Endodermal cell (in vitro differentiated cells): Measurements from ENCODE around the gene PHF20. TPM values are rescaled to one million over a fixed set of nuclear protein-coding genes. Genes with fewer than 3 reads are reported as not detected.

Experiments
- DNase-seq: peaks from one replicate; pipeline ENCODE4 v3.0.0-alpha.2; 2017
- H3K27ac ChIP-seq: 2 replicates; pipeline ENCODE4 v1.5.1; 2013; ENCODE audit warnings: mild to moderate bottlenecking, low read depth, low read length, moderate library complexity
- H3K27me3 ChIP-seq: 2 replicates; pipeline ENCODE4 v1.6.1; 2013; ENCODE audit warnings: mild to moderate bottlenecking, low read length, moderate library complexity; ENCODE audit not compliant: insufficient read depth, control insufficient read depth, poor library complexity, severe bottlenecking
- H3K36me3 ChIP-seq: 2 replicates; pipeline ENCODE4 v1.7.0; 2013; ENCODE audit warnings: mild to moderate bottlenecking, low read length, moderate library complexity; ENCODE audit not compliant: control insufficient read depth, insufficient read depth
- H3K4me1 ChIP-seq: one replicate; pipeline ENCODE4 v1.7.0; 2013; ENCODE audit warnings: low read length; ENCODE audit not compliant: control insufficient read depth, insufficient read depth
- H3K4me3 ChIP-seq: 2 replicates; pipeline ENCODE4 v1.5.1; 2013; ENCODE audit warnings: mild to moderate bottlenecking, low read length, moderate library complexity
- H3K9ac ChIP-seq: 2 replicates; pipeline ENCODE4 v1.6.1; 2013; ENCODE audit warnings: mild to moderate bottlenecking, low read length, moderate library complexity; ENCODE audit not compliant: poor library complexity, severe bottlenecking; ENCODE audit errors: extremely low read depth
- H3K9me3 ChIP-seq: 2 replicates; pipeline ENCODE4 v1.6.1; 2013; ENCODE audit warnings: mild to moderate bottlenecking, low read length, moderate library complexity; ENCODE audit not compliant: control insufficient read depth
- H3K27ac Mint-ChIP-seq: 2 replicates; pipeline ENCODE4 v1.8.0; 2020; ENCODE audit warnings: mixed read lengths
- H3K27me3 Mint-ChIP-seq: 2 replicates; pipeline ENCODE4 v1.8.0; 2021; ENCODE audit warnings: mild to moderate bottlenecking, mixed read lengths; ENCODE audit not compliant: insufficient read depth
- H3K36me3 Mint-ChIP-seq: 2 replicates; pipeline ENCODE4 v1.8.0; 2020; ENCODE audit warnings: low read depth, mixed read lengths
- H3K4me1 Mint-ChIP-seq: 2 replicates; pipeline ENCODE4 v1.8.0; 2020; ENCODE audit warnings: mixed read lengths
- H3K4me3 Mint-ChIP-seq: 2 replicates; pipeline ENCODE4 v1.8.0; 2020; ENCODE audit warnings: mild to moderate bottlenecking, moderate library complexity, mixed read lengths
- H3K9me3 Mint-ChIP-seq: 2 replicates; pipeline ENCODE4 v1.8.0; 2020; ENCODE audit warnings: mild to moderate bottlenecking, mixed read lengths
- WGBS, 2 experiments: methylation state at CpG; one replicate each; pipeline versions ENCODE4 v1.1.5 to v1.1.7; 2013; ENCODE audit warnings: missing lambda C conversion rate in 2 of 2, mixed read lengths in 1 of 2; ENCODE audit not compliant: insufficient coverage in 1 of 2, insufficient read length in 1 of 2; 5-methylcytosine and 5-hydroxymethylcytosine counted together
- total RNA-seq, 2 donors: library from RNA; stranded (reverse); fragmentation: NEBNext Ultra II Directional in 1 of 2; extraction: Animal tissue kit (Norgen Biotek cat#: 25700) in 1 of 2; gene quantifications; 2 replicates in 1 of 2; 3 replicates in 1 of 2; pipeline ENCODE4 v1.2.1, GENCODE V29; 2021
- TF ChIP-seq, protein P1 (sequence below): fragments of 200-600 bp; sonication (generic); conservative IDR thresholded peaks from 2 replicates; pipeline ENCODE4 v1.5.0; 2021; ENCODE audit warnings: antibody characterized with exemption, mild to moderate bottlenecking

The PHF20 gene
- total RNA-seq, 2 donors from 2014 or later: 68.1 to 78.8 TPM

DNA sequence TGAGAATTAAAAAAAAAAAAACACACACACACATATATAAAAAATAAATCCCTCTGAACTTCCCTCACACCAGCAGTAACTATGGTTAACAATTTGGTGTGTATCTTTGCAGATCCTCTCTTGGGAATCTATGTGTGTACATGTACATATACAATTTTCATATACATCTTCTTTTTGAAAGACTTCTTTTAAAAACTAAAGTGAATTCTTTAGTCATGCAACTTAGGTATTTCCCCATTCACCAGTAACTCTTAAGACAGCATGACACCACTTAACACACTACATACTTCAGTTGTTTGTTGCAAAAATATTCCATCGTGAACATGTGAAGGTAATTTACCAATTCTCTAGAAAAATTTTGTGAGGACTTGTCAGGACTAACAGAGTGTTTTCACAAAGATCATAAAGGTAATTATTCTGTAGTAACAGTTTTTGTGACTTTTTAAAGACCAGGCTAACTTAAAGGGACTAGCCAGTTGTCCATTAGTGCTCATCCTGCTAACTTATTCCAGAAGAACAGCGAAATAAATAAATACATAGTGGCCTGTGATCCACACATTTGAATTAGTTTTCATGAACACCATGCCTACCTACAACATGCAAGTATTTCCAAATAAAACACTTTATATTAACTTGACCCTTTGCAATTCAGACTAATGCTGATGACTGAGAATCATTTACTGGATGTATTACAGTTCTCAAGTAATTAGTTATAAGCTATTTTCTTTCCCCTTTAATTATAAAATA, 41.8 kb upstream of the PHF20 start:
- Mint-ChIP-seq H3K4me3 (peak overlapping the region; percentile 9), H3K27ac (peak overlapping the region; percentile 17), H3K4me1 (peaks cover 16% of the 10 kb centered on the region), H3K27me3 (no peaks in the 10 kb centered on the region), H3K9me3 (no peaks in the 10 kb centered on the region), H3K36me3 (peaks cover 79% of the 10 kb centered on the region)
- 98 to 100% methylated on average over 1 to 2 of the region's 2 CpGs for WGBS, 2 experiments
- Histone ChIP-seq H3K4me1 (no peaks in the 10 kb centered on the region), H3K4me3 (peak overlapping the region; percentile 64), H3K36me3 (peaks cover 98% of the 10 kb centered on the region), H3K27ac (no peak overlapping the region), H3K9me3 (no peaks in the 10 kb centered on the region), H3K27me3 (no peaks in the 10 kb centered on the region), H3K9ac (no peak overlapping the region)
- TF ChIP-seq, protein P1, sequence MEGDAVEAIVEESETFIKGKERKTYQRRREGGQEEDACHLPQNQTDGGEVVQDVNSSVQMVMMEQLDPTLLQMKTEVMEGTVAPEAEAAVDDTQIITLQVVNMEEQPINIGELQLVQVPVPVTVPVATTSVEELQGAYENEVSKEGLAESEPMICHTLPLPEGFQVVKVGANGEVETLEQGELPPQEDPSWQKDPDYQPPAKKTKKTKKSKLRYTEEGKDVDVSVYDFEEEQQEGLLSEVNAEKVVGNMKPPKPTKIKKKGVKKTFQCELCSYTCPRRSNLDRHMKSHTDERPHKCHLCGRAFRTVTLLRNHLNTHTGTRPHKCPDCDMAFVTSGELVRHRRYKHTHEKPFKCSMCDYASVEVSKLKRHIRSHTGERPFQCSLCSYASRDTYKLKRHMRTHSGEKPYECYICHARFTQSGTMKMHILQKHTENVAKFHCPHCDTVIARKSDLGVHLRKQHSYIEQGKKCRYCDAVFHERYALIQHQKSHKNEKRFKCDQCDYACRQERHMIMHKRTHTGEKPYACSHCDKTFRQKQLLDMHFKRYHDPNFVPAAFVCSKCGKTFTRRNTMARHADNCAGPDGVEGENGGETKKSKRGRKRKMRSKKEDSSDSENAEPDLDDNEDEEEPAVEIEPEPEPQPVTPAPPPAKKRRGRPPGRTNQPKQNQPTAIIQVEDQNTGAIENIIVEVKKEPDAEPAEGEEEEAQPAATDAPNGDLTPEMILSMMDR: no peak
- no peak for DNase-seq

DNA sequence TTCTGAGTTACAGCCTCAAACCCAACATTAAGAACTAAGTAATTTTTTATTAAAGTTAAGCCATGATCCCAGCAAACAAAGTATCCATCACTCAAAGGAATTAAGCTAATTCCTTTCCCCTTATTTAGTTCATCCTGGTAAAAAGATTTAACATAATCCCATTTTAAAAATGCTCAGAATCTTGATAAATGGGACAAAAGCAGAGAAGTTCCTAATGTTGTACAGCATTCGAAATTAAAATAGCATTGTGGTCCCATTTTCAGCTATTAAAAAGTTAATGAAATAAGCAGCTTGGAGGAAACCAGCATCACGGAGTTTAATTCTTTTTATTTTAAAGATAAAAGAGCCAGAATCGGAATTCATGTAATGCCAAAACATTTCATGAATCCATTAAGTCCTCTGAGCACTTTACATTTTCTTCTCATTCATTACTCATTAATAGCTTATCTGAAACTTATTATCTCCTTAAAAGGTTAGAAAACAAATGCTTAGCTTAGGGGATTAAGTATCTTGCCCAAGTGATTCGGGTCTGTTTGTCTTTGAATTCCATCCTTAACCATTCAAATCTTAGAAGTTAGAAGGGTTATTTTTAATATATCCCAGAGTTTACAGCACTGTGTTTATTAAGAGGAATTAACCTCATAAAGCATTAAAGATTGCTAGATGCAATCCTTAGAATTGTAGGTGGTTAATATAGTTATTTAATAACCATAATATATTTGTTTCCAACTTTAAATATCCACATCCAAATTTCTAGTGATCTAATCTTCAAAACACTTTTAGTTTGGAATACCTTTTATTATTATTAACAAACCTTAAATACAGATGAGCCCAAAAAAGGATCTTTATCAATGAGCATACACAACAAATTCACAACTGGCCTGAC, 41.0 kb upstream of the PHF20 start:
- Histone ChIP-seq H3K9ac (no peak overlapping the region), H3K4me3 (peak overlapping the region; percentile 64), H3K4me1 (no peaks in the 10 kb centered on the region), H3K27me3 (no peaks in the 10 kb centered on the region), H3K9me3 (no peaks in the 10 kb centered on the region), H3K36me3 (peaks cover 98% of the 10 kb centered on the region), H3K27ac (no peak overlapping the region)
- Mint-ChIP-seq H3K27ac (no peak overlapping the region), H3K9me3 (no peaks in the 10 kb centered on the region), H3K4me3 (peak overlapping the region; percentile 9), H3K4me1 (peaks cover 19% of the 10 kb centered on the region), H3K27me3 (no peaks in the 10 kb centered on the region), H3K36me3 (peaks cover 78% of the 10 kb centered on the region)
- TF ChIP-seq, protein P1: no peak
- no peak for DNase-seq
- 89 to 90% methylated on average over 2 to 3 of the region's 4 CpGs for WGBS, 2 experiments

DNA sequence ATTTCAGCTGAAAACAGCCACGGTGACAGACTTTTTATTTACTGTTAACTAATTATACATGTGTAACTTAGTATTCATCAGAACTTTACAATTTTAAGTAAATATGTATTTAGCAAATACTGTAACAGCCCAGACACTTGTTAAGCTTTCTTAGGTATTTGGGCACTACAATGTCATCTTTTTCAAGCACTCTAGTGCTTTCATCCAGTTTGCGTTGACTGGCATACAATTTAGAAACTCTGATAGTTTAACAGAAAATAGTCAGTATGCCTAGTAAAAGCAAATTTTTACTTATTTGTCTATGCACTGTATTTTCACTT, 40.4 kb upstream of the PHF20 start:
- DNase-seq: no peak
- no peaks in the 10 kb centered on the region for H3K4me1 ChIP-seq
- peaks cover 23% of the 10 kb centered on the region for H3K4me1 Mint-ChIP-seq
- H3K9me3 ChIP-seq: no peaks in the 10 kb centered on the region
- H3K9me3 Mint-ChIP-seq: no peaks in the 10 kb centered on the region
- H3K36me3 Mint-ChIP-seq: peaks cover 79% of the 10 kb centered on the region
- H3K27ac ChIP-seq: no peak overlapping the region
- peak overlapping the region; percentile 64 for H3K4me3 ChIP-seq
- H3K4me3 Mint-ChIP-seq: peak overlapping the region; percentile 20
- TF ChIP-seq, protein P1: no peak
- H3K27me3 ChIP-seq: no peaks in the 10 kb centered on the region
- H3K36me3 ChIP-seq: peaks cover 98% of the 10 kb centered on the region
- H3K9ac ChIP-seq: no peak overlapping the region
- 86% methylated on average over 2 of the region's 2 CpGs; no CpG with 5 or more reads in 1 of the 2 experiments for WGBS, 2 experiments
- no peaks in the 10 kb centered on the region for H3K27me3 Mint-ChIP-seq
- no peak overlapping the region for H3K27ac Mint-ChIP-seq
